K562 (cell line): ENCODE results near the gene PSMD8. TPM values are rescaled to one million over a fixed set of nuclear protein-coding genes. Genes with fewer than 3 reads are reported as not detected.

ENCODE experiments used
- BMI1 ChIP-seq: fragments of 150-350 bp; IDR thresholded peaks from 2 replicates; pipeline ENCODE4 v1.6.1; 2014; ENCODE audit warnings: low read length
- CTCF ChIP-seq, 3 experiments: IDR thresholded peaks in 2 of 3; conservative IDR thresholded peaks in 1 of 3; 2 replicates each; pipeline ENCODE4 v1.5.1; 2011 to 2012; ENCODE audit warnings: low read length in 3 of 3, mild to moderate bottlenecking in 3 of 3, control low read depth in 2 of 3, improper control_type of control experiment in 1 of 3, inconsistent platforms in 1 of 3, low read depth in 1 of 3, mixed read lengths in 1 of 3, moderate library complexity in 1 of 3; ENCODE audit not compliant: insufficient read depth in 2 of 3
- CTCFL ChIP-seq: IDR thresholded peaks from 2 replicates; pipeline ENCODE4 v1.6.1; 2011; ENCODE audit warnings: borderline replicate concordance, low read depth, mild to moderate bottlenecking, moderate library complexity, low read length; ENCODE audit not compliant: insufficient read depth, poor library complexity, severe bottlenecking
- FOXK2 ChIP-seq, 2 experiments: fragments of 450-650 bp; IDR thresholded peaks in 1 of 2; conservative IDR thresholded peaks in 1 of 2; 2 replicates each; pipeline ENCODE4 v1.6.1; 2016; ENCODE audit warnings: low read depth in 2 of 2, mild to moderate bottlenecking in 1 of 2
- HIVEP1 ChIP-seq: fragments of 250-450 bp; sonication (Bioruptor Pico); IDR thresholded peaks from 2 replicates; pipeline ENCODE4 v1.4.0; 2020; ENCODE audit warnings: mild to moderate bottlenecking
- HNRNPL ChIP-seq: fragments of 200-400 bp; formaldehyde crosslinking; IDR thresholded peaks from 2 replicates; pipeline ENCODE4 v1.6.1; 2017; ENCODE audit warnings: low read depth, mild to moderate bottlenecking, low read length
- IRF2 ChIP-seq: sonication (generic); formaldehyde crosslinking; IDR thresholded peaks from 2 replicates; pipeline ENCODE4 v1.8.1; 2022; ENCODE audit warnings: mild to moderate bottlenecking, missing genetic modification reagents
- KDM2B ChIP-seq: fragments of 250-450 bp; sonication (Bioruptor Pico); IDR thresholded peaks from 2 replicates; pipeline ENCODE4 v1.8.0; 2021; ENCODE audit warnings: mild to moderate bottlenecking, moderate library complexity
- KLF16 ChIP-seq: IDR thresholded peaks from 2 replicates; pipeline ENCODE4 v1.6.1; 2016; ENCODE audit warnings: antibody characterized with exemption
- NCOA1 ChIP-seq: fragments of 450-650 bp; IDR thresholded peaks from 2 replicates; pipeline ENCODE4 v1.6.1; 2016; ENCODE audit warnings: low read depth
- POLR2A ChIP-seq: fragments of 450-650 bp; conservative IDR thresholded peaks from 2 replicates; pipeline ENCODE4 v1.6.1; 2016
- POLR2G ChIP-seq: fragments of 200-400 bp; formaldehyde crosslinking; IDR thresholded peaks from 2 replicates; pipeline ENCODE4 v1.6.1; 2017; ENCODE audit warnings: low read depth, mild to moderate bottlenecking, antibody characterized with exemption, low read length, moderate library complexity
- RBM22 ChIP-seq: fragments of 200-400 bp; formaldehyde crosslinking; IDR thresholded peaks from 2 replicates; pipeline ENCODE4 v1.6.1; 2018; ENCODE audit warnings: low read length, low read depth; ENCODE audit not compliant: poor library complexity, severe bottlenecking
- SP1 ChIP-seq: sonication (generic); formaldehyde crosslinking; IDR thresholded peaks from 2 replicates; pipeline ENCODE4 v1.8.1; 2022; ENCODE audit warnings: mild to moderate bottlenecking, missing genetic modification reagents
- U2AF1 ChIP-seq: fragments of 200-400 bp; formaldehyde crosslinking; optimal IDR thresholded peaks from 2 replicates; pipeline ENCODE3; 2017; ENCODE audit warnings: mild to moderate bottlenecking, low read depth, low read length, moderate library complexity
- polyA plus RNA-seq, 8 experiments: library from polyadenylated mRNA; depleted of rRNA in 4 of 8; stranded (reverse) in 5 of 8; unstranded in 3 of 8; fragments of >200 nt; fragmentation: Nextera tagmentation in 2 of 8; fragmentation: Illumina TruSeq in 1 of 8; extraction: Ambion mirVana in 2 of 8; extraction: Trizol in 1 of 8; gene quantifications; 2 replicates each; pipeline versions ENCODE4 v1.2.1 to v1.2.3, GENCODE V29; 2011 to 2014; ENCODE audit warnings: inconsistent platforms in 1 of 8, missing spikeins in 1 of 8
- total RNA-seq, 7 experiments: library from RNA; depleted of rRNA in 6 of 7; stranded (reverse); fragments of >200 nt in 6 of 7; fragmentation: Illumina TruSeq in 2 of 7; extraction: Trizol in 2 of 7; gene quantifications; 2 replicates each; pipeline versions ENCODE4 v1.2.1 to v1.2.3, GENCODE V29; 2011 to 2021; ENCODE audit warnings: low replicate concordance in 1 of 7

PSMD8 gene
- total and polyA plus RNA-seq, 9 of the 15 experiments (the other 6 are each of a cell fraction or from before 2014, with no cell fraction given): 130 to 583 (median 315) TPM

DNA sequence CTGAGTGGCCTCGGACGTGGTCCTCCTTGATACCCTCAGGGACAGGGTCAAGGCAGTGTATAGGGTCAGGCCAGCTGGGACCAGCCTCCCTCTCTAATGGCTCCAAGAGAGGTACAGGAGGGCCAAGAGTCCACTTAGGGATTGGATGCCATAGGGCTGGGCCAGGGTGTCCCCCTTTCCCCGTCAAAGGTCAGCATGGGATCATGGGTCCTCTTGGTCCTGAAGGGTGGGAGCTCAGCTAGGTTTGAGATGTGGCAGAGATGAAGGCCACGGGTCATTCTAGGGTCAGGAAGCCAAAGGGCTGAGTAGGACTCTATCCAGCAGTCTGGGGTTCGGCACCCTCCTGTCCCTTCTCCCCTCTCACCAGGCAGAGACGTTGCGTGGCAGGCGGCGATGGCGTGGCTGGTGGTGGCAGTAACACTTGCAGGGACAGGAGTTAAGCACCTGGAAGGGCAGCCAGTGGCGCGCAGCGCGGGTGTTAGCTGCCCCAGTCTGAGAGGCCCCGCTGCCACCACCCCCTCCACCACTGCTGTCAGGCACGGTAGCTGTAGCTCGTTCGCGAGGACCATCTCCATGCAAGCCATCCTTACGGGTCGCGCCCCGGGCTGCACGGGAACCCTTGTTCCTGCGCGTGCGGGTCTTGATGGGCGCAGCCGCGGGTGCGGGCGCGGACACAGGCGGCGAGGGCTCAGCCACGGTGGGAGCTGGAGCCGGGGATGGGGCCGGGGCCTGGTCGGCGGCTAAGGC lies 10.9 kb downstream of the PSMD8 start (continued):
- no peak for TF ChIP-seq CTCFL
- peak; percentile 78; the same call in 1 of the 2 replicates for TF ChIP-seq POLR2G
- TF ChIP-seq HIVEP1 (CRISPR knock-in tag): no peak
- TF ChIP-seq IRF2 (CRISPR knock-in tag): 0 out of 2 replicates have a peak, but pooled peaks have one; percentile 51
- TF ChIP-seq U2AF1: no peak
- TF ChIP-seq NCOA1: no peak
- no peak for TF ChIP-seq KLF16
- TF ChIP-seq FOXK2 (conservative IDR thresholded peaks at IDR 0.05 in 1 of 2, IDR thresholded peaks at IDR 0.05 in 1 of 2; ENCODE audit: low read depth in 2 of 2): no peak
- TF ChIP-seq CTCF (IDR thresholded peaks at IDR 0.05 in 2 of 3, conservative IDR thresholded peaks at IDR 0.05 in 1 of 3; ENCODE audit: insufficient read depth in 2 of 3, low read depth in 1 of 3, low read length in 3 of 3): 0 out of 6 replicates have a peak, but pooled peaks of 1 of the 3 experiments have one; percentile 5
- TF ChIP-seq HNRNPL: 0 out of 2 replicates have a peak, but pooled peaks have one; percentile 50
- TF ChIP-seq BMI1: no peak
- 0 out of 2 replicates have a peak, but pooled peaks have one; percentile 9 for TF ChIP-seq SP1 (CRISPR knock-in tag)
- TF ChIP-seq POLR2A: peak; percentile 52
- no peak for TF ChIP-seq KDM2B
- no peak for TF ChIP-seq RBM22
